ENCODE measurements around the gene RHD.
"Not testable (repeated sequence)": the region's sequence is repeated elsewhere in the genome, so short reads cannot be mapped to it uniquely, and the experiment has no call there.

RHD gene

DNA sequence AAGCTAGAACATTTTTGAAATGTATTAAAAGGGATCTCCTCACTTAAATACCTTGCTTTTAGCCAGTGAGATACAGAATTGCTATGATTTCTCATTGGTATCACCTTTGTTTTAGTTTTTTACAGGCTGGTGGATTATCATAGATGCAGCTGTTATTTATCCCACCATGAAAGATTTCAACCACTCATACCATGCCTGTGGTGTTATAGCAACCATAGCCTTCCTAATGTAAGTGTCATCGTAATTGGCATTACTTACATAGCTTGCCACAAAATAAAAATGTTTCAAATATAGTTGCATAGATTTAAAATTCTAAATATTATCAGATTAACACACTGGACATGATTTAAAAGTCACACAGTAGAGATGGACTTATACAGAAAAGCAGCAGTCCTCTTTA, 70.5 kb downstream of the RHD start:
- Histone ChIP-seq H3K27me3 (no peaks in the 10 kb centered on the region), H3K4me1 (peaks cover 19% of the 10 kb centered on the region), H3K27ac (no peak overlapping the region), H3K9me3 (no peaks in the 10 kb centered on the region), H3K9ac (no peak overlapping the region), H3K4me2 (no peak overlapping the region), H3K4me3 (no peak overlapping the region), H3K36me3 (peaks cover 57% of the 10 kb centered on the region), H4K20me1 (peaks cover 94% of the 10 kb centered on the region)
- TF ChIP-seq Cebpa-rat (IDR thresholded peaks at IDR 0.05): no peak

DNA sequence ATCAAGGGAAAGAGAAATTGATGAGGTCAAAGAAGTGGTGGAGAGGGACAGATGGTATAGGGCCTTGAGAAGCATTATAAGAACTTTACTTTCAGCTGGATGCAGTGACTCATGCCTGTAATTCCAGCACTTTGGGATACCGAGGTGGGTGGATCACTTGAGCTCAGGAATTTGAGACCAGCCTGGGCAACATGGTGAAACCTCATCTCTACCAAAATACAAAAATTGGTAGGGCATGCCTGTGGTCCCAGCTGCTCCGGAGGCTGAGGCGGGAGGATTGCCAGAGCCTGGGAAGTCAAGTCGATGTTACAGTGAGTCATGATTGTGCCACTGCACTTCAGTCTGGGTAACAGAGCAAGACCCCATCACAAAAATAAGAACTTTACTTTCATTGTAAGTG, 71.6 kb downstream of the RHD start:
- peaks cover 65% of the 10 kb centered on the region for H3K36me3 ChIP-seq
- H3K9ac ChIP-seq: no peak overlapping the region
- H3K4me1 ChIP-seq: peaks cover 19% of the 10 kb centered on the region
- H3K27ac ChIP-seq: no peak overlapping the region
- peaks cover 98% of the 10 kb centered on the region for H4K20me1 ChIP-seq
- no peak for TF ChIP-seq Cebpa-rat (IDR thresholded peaks at IDR 0.05)
- no peak overlapping the region for H3K4me3 ChIP-seq
- no peaks in the 10 kb centered on the region for H3K9me3 ChIP-seq
- no peak overlapping the region for H3K4me2 ChIP-seq
- no peaks in the 10 kb centered on the region for H3K27me3 ChIP-seq

- Histone ChIP-seq H3K4me3 (no peak overlapping the region), H4K20me1 (peaks cover 87% of the 10 kb centered on the region), H3K4me1 (no peaks in the 10 kb centered on the region), H3K9me3 (no peaks in the 10 kb centered on the region), H3K4me2 (no peak overlapping the region), H3K9ac (no peak overlapping the region), H3K36me3 (peaks cover 93% of the 10 kb centered on the region), H3K27me3 (no peaks in the 10 kb centered on the region), H3K27ac (no peak overlapping the region)
- no peak for TF ChIP-seq Cebpa-rat (IDR thresholded peaks at IDR 0.05)
These were observed 75.2 kb downstream of the RHD start for GRCh38 chr1:25347556-25347955.

DNA sequence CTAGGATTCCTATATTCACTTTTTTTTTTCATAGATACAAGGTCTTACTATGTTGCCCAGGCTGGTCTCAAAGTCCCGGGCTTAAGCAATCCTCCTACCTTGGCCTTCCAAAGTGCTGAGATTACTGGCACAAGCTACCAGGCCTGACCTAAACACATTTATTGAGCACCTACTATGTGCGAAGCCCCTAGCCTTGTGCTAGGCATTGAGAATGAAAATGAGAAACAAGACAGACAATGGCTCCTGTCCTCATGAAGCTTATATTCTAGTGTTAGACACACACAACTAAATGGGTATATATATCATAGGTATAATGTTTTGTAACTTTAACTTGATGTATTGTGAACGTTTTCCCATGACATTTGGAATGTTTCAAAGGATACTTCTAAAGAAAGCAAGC, 77.3 kb downstream of the RHD start:
- no peaks in the 10 kb centered on the region for H3K4me1 ChIP-seq
- peaks cover 93% of the 10 kb centered on the region for H3K36me3 ChIP-seq
- H3K4me3 ChIP-seq: no peak overlapping the region
- H3K4me2 ChIP-seq: no peak overlapping the region
- H4K20me1 ChIP-seq: peaks cover 75% of the 10 kb centered on the region
- H3K9ac ChIP-seq: no peak overlapping the region
- H3K27ac ChIP-seq: no peak overlapping the region
- TF ChIP-seq Cebpa-rat (IDR thresholded peaks at IDR 0.05): no peak
- H3K27me3 ChIP-seq: no peaks in the 10 kb centered on the region
- no peaks in the 10 kb centered on the region for H3K9me3 ChIP-seq

DNA sequence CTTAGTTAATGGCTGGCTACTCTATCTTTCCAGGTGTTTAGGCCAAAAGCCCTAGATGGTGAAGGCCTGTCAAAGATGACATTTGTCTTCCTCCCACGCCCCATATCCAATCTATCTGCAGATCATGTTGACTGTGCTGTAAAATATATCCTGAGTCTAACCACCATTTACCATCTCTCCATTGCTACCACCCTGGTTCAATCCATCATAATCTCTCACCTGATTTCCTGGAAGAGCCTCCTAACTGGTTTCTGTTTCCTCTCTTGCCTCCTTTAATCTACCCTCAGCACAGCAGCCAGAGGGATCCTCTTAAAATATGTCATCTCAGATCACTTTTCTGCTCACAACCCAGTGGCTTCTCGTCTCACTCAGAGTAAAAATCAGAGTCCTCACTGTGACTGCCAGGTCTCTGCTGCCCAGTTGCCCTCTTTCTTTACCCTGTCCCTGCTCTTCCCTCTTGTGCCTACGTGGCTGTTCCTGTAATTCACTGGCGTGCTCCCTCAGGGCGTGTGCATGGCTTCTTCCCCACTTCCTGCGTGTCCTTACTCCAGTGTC, 83.6 kb downstream of the RHD start:
- H4K20me1 ChIP-seq: peaks cover 34% of the 10 kb centered on the region
- H3K9me3 ChIP-seq: no peaks in the 10 kb centered on the region
- no peaks in the 10 kb centered on the region for H3K4me1 ChIP-seq
- no peak for TF ChIP-seq Cebpa-rat (IDR thresholded peaks at IDR 0.05)
- no peaks in the 10 kb centered on the region for H3K27me3 ChIP-seq
- H3K9ac ChIP-seq: no peak overlapping the region
- no peak overlapping the region for H3K27ac ChIP-seq
- H3K4me2 ChIP-seq: no peak overlapping the region
- H3K4me3 ChIP-seq: no peak overlapping the region
- H3K36me3 ChIP-seq: peaks cover 95% of the 10 kb centered on the region

GRCh38 chr1:25356441-25356840, 84.1 kb downstream of the RHD start:
- Histone ChIP-seq H3K4me1 (no peaks in the 10 kb centered on the region), H4K20me1 (peaks cover 34% of the 10 kb centered on the region), H3K4me3 (no peak overlapping the region), H3K9me3 (no peaks in the 10 kb centered on the region), H3K27me3 (no peaks in the 10 kb centered on the region), H3K9ac (no peak overlapping the region), H3K4me2 (no peak overlapping the region), H3K27ac (no peak overlapping the region), H3K36me3 (peaks cover 95% of the 10 kb centered on the region)
- no peak for TF ChIP-seq Cebpa-rat (IDR thresholded peaks at IDR 0.05)

- no peak overlapping the region for H3K9ac ChIP-seq
- H3K36me3 ChIP-seq: peaks cover 95% of the 10 kb centered on the region
- peaks cover 31% of the 10 kb centered on the region for H4K20me1 ChIP-seq
- no peaks in the 10 kb centered on the region for H3K4me1 ChIP-seq
- no peak overlapping the region for H3K27ac ChIP-seq
- H3K4me2 ChIP-seq: no peak overlapping the region
- no peaks in the 10 kb centered on the region for H3K9me3 ChIP-seq
- H3K27me3 ChIP-seq: no peaks in the 10 kb centered on the region
- no peak for TF ChIP-seq Cebpa-rat (IDR thresholded peaks at IDR 0.05)
- no peak overlapping the region for H3K4me3 ChIP-seq
These were observed 84.5 kb downstream of the RHD start for GRCh38 chr1:25356848-25357247.

DNA sequence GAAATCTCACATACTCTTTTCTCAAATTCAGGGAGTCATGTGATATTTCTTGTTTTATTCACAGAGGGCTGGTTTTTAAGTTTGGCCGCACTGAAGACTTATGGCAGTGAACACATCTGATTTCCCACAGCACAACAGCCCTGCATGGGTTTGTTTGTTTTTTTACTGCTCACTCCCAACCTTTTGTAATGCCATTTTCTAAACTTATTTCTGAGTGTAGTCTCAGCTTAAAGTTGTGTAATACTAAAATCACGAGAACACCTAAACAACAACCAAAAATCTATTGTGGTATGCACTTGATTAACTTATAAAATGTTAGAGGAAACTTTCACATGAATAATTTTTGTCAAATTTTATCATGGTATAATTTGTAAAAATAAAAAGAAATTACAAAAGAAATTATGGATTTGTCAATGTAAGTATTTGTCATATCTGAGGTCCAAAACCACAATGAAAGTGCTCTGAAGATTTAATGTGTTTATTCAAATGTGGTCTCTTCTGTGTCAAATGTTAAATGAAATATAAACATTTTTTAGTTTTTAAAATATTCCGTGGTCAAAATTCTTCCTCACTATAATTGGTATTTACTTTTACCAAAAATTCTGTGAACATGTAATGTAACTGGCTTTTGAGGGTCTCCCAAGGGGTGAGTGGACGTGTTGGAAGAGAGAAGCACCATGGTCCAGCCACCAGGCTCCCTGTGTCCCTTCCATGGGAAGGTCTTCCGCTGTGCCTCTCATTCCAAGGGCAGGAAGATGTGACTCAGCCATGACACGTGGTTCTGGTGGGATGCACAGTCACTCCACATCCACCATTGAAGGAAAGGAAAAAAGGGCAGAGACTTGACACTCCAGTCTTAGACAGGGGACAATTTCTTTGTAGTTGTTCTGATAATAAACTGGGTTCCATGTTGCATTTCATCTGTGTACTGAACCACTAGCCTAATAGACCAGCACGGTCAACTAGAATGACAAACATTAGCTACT, 88.6 kb downstream of the RHD start:
- Histone ChIP-seq H3K4me3 (no peak overlapping the region), H3K9ac (no peak overlapping the region), H3K4me1 (no peaks in the 10 kb centered on the region), H3K4me2 (no peak overlapping the region), H3K9me3 (no peaks in the 10 kb centered on the region), H3K27ac (no peak overlapping the region), H3K36me3 (peaks cover 59% of the 10 kb centered on the region), H3K27me3 (no peaks in the 10 kb centered on the region), H4K20me1 (peaks cover 20% of the 10 kb centered on the region)
- no peak for TF ChIP-seq Cebpa-rat (IDR thresholded peaks at IDR 0.05)

GRCh38 chr1:25361901-25362300, 89.6 kb downstream of the RHD start:
- Histone ChIP-seq H3K9ac (no peak overlapping the region), H3K4me1 (no peaks in the 10 kb centered on the region), H3K4me2 (no peak overlapping the region), H3K27ac (no peak overlapping the region), H3K27me3 (no peaks in the 10 kb centered on the region), H3K9me3 (no peaks in the 10 kb centered on the region), H3K36me3 (peaks cover 49% of the 10 kb centered on the region), H4K20me1 (peaks cover 10% of the 10 kb centered on the region; the same call in 1 of the 2 replicates), H3K4me3 (no peak overlapping the region)
- TF ChIP-seq Cebpa-rat (IDR thresholded peaks at IDR 0.05): no peak

DNA sequence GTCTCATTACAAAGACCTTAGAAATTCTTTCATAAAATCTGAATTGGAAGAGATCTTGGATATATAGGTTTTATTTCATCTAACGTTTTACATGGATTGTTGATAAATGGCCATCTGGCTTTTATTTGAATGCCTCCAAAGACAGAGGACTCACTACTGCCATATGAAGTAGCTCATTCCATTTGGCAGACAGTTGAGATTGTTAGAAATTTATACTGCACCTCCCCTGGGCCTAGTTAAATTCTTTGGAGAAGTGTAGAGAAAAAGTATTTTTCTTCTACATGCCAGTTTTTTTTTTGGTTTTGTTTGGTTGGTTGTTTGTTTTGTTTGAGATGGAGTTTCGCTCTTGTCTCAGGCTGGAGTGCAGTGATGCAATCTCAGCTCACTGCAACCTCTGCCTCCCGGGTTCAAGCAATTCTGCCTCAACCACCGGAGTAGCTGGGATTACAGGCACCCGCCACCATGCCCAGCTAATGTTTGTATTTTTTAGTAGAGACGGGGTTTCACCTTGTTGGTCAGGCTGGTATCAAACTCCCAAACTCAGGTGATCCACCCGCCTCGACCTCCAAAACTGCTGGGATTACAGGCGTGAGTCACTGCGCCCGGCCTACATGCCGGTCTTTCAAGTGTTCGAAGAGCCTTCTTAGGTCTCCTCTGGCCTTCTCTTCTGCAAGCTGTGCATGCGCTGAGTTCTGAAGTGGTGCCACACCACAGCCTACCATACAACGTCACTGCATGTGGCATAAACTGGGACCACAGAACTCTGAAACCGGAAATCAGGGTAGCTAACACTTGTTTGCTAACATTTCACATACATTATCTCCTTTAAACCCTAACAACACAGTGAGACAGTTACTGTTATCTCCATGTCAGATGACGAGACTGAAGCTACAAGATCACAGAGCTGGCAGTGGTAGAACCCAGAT, 90.6 kb downstream of the RHD start:
- not testable (repeated sequence) for H3K4me3 ChIP-seq, H3K9me3 ChIP-seq, H3K4me2 ChIP-seq, H3K4me1 ChIP-seq, H3K27ac ChIP-seq, H3K9ac ChIP-seq, H3K27me3 ChIP-seq
- H4K20me1 ChIP-seq: peaks cover 10% of the 10 kb centered on the region; the same call in 1 of the 2 replicates
- peaks cover 39% of the 10 kb centered on the region for H3K36me3 ChIP-seq
